AG04449 (cell line): ENCODE data around the gene SPNS1.
"Not testable (repeated sequence)": the region's sequence is repeated elsewhere in the genome, so short reads cannot be mapped to it uniquely, and the experiment has no call there.

ENCODE experiments used
- CTCF ChIA-PET: fragments of 350-600 bp; formaldehyde crosslinking; extraction: SDS; loops from one replicate; lab custom pipeline; 2021; ENCODE audit warnings: antibody characterized with exemption; lab: Yijun Ruan, JAX
- POLR2A ChIA-PET: fragments of 400-600, 350-600 bp; formaldehyde crosslinking; extraction: SDS; loops from one replicate; lab custom pipeline; 2020; ENCODE audit warnings: antibody characterized with exemption, inconsistent platforms; lab: Yijun Ruan, JAX
- DNase-seq: peaks from one replicate; pipeline ENCODE4 v3.0.0-alpha.2; 2010; ENCODE audit warnings: low read depth, low spot score
- H3K4me3 ChIP-seq: 2 replicates; pipeline ENCODE4 v1.5.1; 2011; ENCODE audit warnings: low read depth, mild to moderate bottlenecking, control low read depth, low read length
- TF ChIP-seq, protein P1 (sequence below): IDR thresholded peaks from one replicate; pipeline ENCODE4 v1.5.1; 2011; ENCODE audit warnings: mild to moderate bottlenecking, moderate library complexity, low read length, control low read depth, inconsistent platforms; ENCODE audit not compliant: insufficient read depth; ENCODE audit errors: missing control alignments

Gene SPNS1

GRCh38 chr16:28967156-28967555 lies 7.4 kb upstream of the SPNS1 start:
- ChIA-PET POLR2A (no interaction called here), CTCF (interaction anchor here (0.6 to 1.2 kb wide), 2 partner anchors 10 to 1056 kb away, joined by 3 to 4 read pairs; no protein-coding TSS in a partner anchor)
- no peak for DNase-seq
- TF ChIP-seq, protein P1, sequence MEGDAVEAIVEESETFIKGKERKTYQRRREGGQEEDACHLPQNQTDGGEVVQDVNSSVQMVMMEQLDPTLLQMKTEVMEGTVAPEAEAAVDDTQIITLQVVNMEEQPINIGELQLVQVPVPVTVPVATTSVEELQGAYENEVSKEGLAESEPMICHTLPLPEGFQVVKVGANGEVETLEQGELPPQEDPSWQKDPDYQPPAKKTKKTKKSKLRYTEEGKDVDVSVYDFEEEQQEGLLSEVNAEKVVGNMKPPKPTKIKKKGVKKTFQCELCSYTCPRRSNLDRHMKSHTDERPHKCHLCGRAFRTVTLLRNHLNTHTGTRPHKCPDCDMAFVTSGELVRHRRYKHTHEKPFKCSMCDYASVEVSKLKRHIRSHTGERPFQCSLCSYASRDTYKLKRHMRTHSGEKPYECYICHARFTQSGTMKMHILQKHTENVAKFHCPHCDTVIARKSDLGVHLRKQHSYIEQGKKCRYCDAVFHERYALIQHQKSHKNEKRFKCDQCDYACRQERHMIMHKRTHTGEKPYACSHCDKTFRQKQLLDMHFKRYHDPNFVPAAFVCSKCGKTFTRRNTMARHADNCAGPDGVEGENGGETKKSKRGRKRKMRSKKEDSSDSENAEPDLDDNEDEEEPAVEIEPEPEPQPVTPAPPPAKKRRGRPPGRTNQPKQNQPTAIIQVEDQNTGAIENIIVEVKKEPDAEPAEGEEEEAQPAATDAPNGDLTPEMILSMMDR = no peak
- no peak overlapping the region for H3K4me3 ChIP-seq

- DNase-seq, H3K4me3 ChIP-seq, POLR2A ChIA-PET: not testable (repeated sequence)
- CTCF ChIA-PET = interaction anchor here (0.6 kb wide), 1 partner anchor 18 kb away, joined by 3 read pairs; no protein-coding TSS in a partner anchor
Measured at GRCh38 chr16:28969696-28970095, 4.9 kb upstream of the SPNS1 start.

GRCh38 chr16:28974007-28974436 lies 556 bp upstream of the SPNS1 start:
- TF ChIP-seq, protein P1 = peak; percentile 82
- no peak for DNase-seq
- POLR2A ChIA-PET = interaction anchor here (0.7 to 1.0 kb wide), 2 partner anchors 13 to 334 kb away, joined by 3 read pairs; no protein-coding TSS in a partner anchor
- CTCF ChIA-PET = interaction anchor here (0.6 to 2.8 kb wide), 22 partner anchors 8 to 284 kb away, joined by 3 to 18 read pairs (median 4); partner anchors contain the start of genes NFATC2IP and SH2B1
- H3K4me3 ChIP-seq = peak overlapping the region; percentile 99

GRCh38 chr16:28975158-28975599 lies 601 bp downstream of the SPNS1 start:
- CTCF ChIA-PET = no interaction called here
- peak overlapping the region; percentile 99 for H3K4me3 ChIP-seq
- TF ChIP-seq, protein P1 = no peak
- POLR2A ChIA-PET = no interaction called here
- no peak for DNase-seq

GRCh38 chr16:28977703-28978662 lies 3.4 kb downstream of the SPNS1 start:
- CTCF ChIA-PET = interaction anchor here (1.1 to 2.6 kb wide), 3 partner anchors 9 to 33 kb away, joined by 4 to 10 read pairs (median 8); no protein-coding TSS in a partner anchor
- POLR2A ChIA-PET = no interaction called here
- TF ChIP-seq, protein P1 = peak; percentile 2
- DNase-seq = no peak
- no peak overlapping the region for H3K4me3 ChIP-seq

DNA sequence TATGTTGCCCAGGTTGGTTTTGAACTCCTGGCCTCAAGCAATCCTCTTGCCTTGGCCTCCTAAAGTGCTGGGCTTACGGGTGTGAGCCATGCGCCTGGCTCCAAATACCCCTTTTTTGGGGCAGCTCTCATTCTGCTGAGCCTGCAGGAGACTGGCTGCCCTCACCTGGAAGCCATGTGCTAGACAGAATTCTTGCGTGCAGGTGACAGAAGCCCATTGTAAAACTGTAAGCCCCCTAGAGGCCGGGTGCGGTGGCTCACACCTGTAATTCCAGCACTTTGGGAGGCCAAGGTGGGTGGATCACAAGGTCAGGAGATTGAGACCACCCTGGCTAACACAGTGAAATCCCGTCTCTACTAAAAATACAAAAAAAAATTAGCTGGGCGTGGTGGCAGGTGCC lies 5.8 kb downstream of the SPNS1 start:
- DNase-seq, H3K4me3 ChIP-seq, POLR2A ChIA-PET: not testable (repeated sequence)
- CTCF ChIA-PET = interaction anchor here (1.2 kb wide), 1 partner anchor 27 kb away, joined by 3 read pairs; no protein-coding TSS in a partner anchor

- CTCF ChIA-PET = interaction anchor here (1.2 kb wide), 1 partner anchor 28 kb away, joined by 3 read pairs; no protein-coding TSS in a partner anchor
Measured at GRCh38 chr16:28980929-28981328, 6.4 kb downstream of the SPNS1 start.

More at GRCh38 chr16:28980929-28981328, 6.4 kb downstream of the SPNS1 start:
- no peak for DNase-seq
- POLR2A ChIA-PET = no interaction called here
- no peak overlapping the region for H3K4me3 ChIP-seq
- TF ChIP-seq, protein P1 = no peak
